PC-9 (cell line): ENCODE data around the gene ADAP1.

Source experiments
- CTCF ChIP-seq: fragments of 200-600 bp; sonication (generic); conservative IDR thresholded peaks from 2 replicates; pipeline ENCODE4 v1.6.1; 2017; ENCODE audit warnings: mixed run types, antibody characterized with exemption, mild to moderate bottlenecking, moderate library complexity
- EZH2 ChIP-seq: fragments of 200-600 bp; sonication (generic); IDR thresholded peaks from 2 replicates; pipeline ENCODE4 v1.8.0; 2017; ENCODE audit warnings: antibody characterized with exemption, low read depth

DNA sequence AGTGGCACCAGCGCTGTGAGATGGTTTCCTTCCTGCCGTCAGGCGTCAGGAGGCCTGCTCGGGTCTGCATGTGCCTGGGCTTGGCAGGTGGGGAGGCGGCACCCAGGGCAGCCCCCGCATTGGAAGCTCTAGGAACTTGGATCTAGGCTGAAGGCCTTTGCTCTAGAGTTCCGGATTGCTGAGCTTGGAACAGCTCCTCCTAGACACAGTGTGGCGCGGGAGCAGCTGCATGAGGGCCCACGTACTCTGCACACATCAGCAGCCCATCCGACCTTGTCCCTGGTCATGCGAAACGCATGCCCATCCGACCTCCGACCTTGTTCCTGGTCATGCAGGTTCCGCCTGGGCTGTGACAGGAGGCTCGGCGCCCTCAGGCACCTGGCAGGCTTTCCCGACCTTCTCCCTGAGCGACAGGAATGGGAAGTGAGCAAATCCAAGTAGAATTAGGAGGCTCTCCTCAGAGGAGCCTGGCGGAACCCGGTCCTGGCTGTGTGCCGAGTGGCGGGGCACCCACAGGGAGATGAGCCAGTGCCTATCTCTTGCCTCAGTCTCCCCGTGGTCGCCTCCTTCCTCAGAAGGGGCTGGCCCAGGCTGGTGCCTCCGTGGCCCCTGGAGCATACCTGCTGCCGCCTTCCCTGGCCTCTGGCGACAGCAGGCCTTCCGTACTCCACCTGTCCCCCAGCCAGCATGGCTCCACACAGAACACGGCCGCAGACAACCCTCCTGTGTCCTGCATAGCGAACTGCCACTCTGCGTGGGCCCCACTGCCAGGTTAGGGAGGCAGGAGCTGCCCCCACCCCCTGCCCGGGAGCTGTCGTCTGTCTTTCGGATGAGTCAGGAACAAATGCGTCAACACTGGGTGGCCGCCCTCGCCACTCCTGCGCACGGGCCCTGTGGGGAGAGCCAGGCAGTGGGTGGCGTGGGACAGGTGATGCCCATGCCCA is 66.1 kb downstream of the ADAP1 start:
- TF ChIP-seq CTCF (no peak), EZH2 (no peak)
